ENCODE measurements around the gene SPTBN5. TPM values are rescaled to one million over a fixed set of nuclear protein-coding genes. Genes with fewer than 3 reads are reported as not detected.

The SPTBN5 gene
- polyA plus RNA-seq, 1 donor from 2014 or later = 0.01 TPM

GRCh38 chr15:41927536-41927935 is 33.7 kb upstream of the SPTBN5 start:
- Histone ChIP-seq H3K9me2 (ENCODE audit: insufficient read depth, low read length) (no peaks in the 10 kb centered on the region), H3K79me2 (replicated peaks; ENCODE audit: insufficient read depth, low read length) (no peaks in the 10 kb centered on the region), H3K9me3 (ENCODE audit: low read length) (no peaks in the 10 kb centered on the region), H3K27ac (ENCODE audit: low read length) (no peak overlapping the region), H2AFZ (ENCODE audit: low read depth, low read length) (no peak overlapping the region), H3K27me3 (ENCODE audit: insufficient read depth, low read depth, low read length) (no peaks in the 10 kb centered on the region), H3F3A (ENCODE audit: insufficient read depth, low read length, poor library complexity, severe bottlenecking) (no peaks in the 10 kb centered on the region), H3K4me3 (ENCODE audit: low read length) (no peak overlapping the region), H3K36me3 (ENCODE audit: insufficient read depth, low read length) (no peaks in the 10 kb centered on the region), H3K4me2 (ENCODE audit: low read length) (no peak overlapping the region), H3K9ac (ENCODE audit: low read length) (no peak overlapping the region), H4K20me1 (ENCODE audit: insufficient read depth) (no peaks in the 10 kb centered on the region)
- no peak for TF ChIP-seq EP300 (conservative IDR thresholded peaks at IDR 0.05; ENCODE audit: poor library complexity, severe bottlenecking)
- TF ChIP-seq, protein P1, sequence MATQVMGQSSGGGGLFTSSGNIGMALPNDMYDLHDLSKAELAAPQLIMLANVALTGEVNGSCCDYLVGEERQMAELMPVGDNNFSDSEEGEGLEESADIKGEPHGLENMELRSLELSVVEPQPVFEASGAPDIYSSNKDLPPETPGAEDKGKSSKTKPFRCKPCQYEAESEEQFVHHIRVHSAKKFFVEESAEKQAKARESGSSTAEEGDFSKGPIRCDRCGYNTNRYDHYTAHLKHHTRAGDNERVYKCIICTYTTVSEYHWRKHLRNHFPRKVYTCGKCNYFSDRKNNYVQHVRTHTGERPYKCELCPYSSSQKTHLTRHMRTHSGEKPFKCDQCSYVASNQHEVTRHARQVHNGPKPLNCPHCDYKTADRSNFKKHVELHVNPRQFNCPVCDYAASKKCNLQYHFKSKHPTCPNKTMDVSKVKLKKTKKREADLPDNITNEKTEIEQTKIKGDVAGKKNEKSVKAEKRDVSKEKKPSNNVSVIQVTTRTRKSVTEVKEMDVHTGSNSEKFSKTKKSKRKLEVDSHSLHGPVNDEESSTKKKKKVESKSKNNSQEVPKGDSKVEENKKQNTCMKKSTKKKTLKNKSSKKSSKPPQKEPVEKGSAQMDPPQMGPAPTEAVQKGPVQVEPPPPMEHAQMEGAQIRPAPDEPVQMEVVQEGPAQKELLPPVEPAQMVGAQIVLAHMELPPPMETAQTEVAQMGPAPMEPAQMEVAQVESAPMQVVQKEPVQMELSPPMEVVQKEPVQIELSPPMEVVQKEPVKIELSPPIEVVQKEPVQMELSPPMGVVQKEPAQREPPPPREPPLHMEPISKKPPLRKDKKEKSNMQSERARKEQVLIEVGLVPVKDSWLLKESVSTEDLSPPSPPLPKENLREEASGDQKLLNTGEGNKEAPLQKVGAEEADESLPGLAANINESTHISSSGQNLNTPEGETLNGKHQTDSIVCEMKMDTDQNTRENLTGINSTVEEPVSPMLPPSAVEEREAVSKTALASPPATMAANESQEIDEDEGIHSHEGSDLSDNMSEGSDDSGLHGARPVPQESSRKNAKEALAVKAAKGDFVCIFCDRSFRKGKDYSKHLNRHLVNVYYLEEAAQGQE (IDR thresholded peaks at IDR 0.05; ENCODE audit: borderline replicate concordance) = no peak
- no peak for TF ChIP-seq SMC3 (conservative IDR thresholded peaks at IDR 0.05; ENCODE audit: poor library complexity)
- no peak for TF ChIP-seq MXI1 (conservative IDR thresholded peaks at IDR 0.05; ENCODE audit: poor library complexity, severe bottlenecking)
- no peak for TF ChIP-seq EZH2 (IDR thresholded peaks at IDR 0.05; ENCODE audit: borderline replicate concordance, insufficient read depth, low read length, poor library complexity, severe bottlenecking)
- TF ChIP-seq CTCF (IDR thresholded peaks at IDR 0.05; ENCODE audit: poor library complexity, severe bottlenecking) = no peak
- no peak for TF ChIP-seq RAD21 (conservative IDR thresholded peaks at IDR 0.05)

DNA sequence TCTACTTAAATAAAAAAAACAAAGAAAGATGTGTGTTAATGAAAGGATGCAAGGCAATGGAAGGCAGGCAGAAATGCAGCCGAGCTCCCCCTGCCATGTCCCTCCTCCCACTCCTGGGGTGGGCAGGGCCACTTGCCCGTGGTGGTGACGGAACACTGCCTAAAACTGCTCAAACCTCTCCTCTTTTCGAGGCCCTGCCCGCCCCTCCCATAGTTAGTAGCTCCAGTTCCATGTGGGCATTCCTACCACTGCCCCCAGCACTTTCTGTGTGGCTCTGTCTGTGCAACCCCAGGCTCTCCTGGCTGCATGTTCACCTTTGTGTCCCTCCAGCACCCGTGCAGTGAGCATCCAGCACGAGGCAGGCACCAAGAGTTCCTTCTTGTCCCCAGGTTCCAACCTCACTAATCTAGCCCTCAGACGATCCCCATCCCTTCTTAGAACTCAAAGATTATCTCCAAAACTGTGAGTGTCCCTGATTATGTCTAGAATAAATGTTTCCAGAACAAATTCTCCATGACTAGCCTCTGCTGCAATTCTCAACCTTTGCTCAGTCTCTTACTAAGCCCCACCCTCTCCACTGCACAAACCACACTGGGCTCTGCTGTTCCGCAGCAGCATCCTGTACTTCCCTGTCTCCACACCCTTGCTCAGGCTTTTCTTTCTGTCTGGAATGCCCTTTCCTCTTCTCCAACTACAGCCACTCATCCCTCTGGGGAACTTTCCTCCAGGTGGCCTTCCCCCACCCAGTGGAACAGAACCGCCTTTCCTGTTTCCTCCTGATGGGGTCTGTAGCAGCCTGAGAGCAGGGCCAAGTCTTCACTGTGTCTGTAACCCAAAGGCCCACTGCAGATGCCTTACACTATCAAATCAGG is 32.6 kb upstream of the SPTBN5 start:
- H3F3A ChIP-seq (ENCODE audit: insufficient read depth, low read length, poor library complexity, severe bottlenecking) = no peaks in the 10 kb centered on the region
- H3K4me2 ChIP-seq (ENCODE audit: low read length) = no peak overlapping the region
- TF ChIP-seq CTCF (IDR thresholded peaks at IDR 0.05; ENCODE audit: poor library complexity, severe bottlenecking) = no peak
- no peaks in the 10 kb centered on the region for H3K9me3 ChIP-seq (ENCODE audit: low read length)
- H3K4me3 ChIP-seq (ENCODE audit: low read length) = no peak overlapping the region
- H3K27me3 ChIP-seq (ENCODE audit: insufficient read depth, low read depth, low read length) = no peaks in the 10 kb centered on the region
- H3K79me2 ChIP-seq (replicated peaks; ENCODE audit: insufficient read depth, low read length) = no peaks in the 10 kb centered on the region
- no peaks in the 10 kb centered on the region for H3K36me3 ChIP-seq (ENCODE audit: insufficient read depth, low read length)
- H2AFZ ChIP-seq (ENCODE audit: low read depth, low read length) = no peak overlapping the region
- no peak overlapping the region for H3K9ac ChIP-seq (ENCODE audit: low read length)
- no peaks in the 10 kb centered on the region for H4K20me1 ChIP-seq (ENCODE audit: insufficient read depth)
- H3K27ac ChIP-seq (ENCODE audit: low read length) = no peak overlapping the region
- H3K9me2 ChIP-seq (ENCODE audit: insufficient read depth, low read length) = no peaks in the 10 kb centered on the region
